Left kidney (tissue), 2 donors: ENCODE data around the gene PRMT7. TPM values are rescaled to one million over a fixed set of nuclear protein-coding genes. Genes with fewer than 3 reads are reported as not detected.
"Not testable (repeated sequence)": the region's sequence is repeated elsewhere in the genome, so short reads cannot be mapped to it uniquely, and the experiment has no call there.

ENCODE experiments used
- DNase-seq: peaks from one replicate; pipeline ENCODE4 v3.0.0-alpha.2; 2013
- polyA plus RNA-seq: library from polyadenylated mRNA; unstranded; fragments of 120-200 nt; gene quantifications from one replicate; pipeline ENCODE4 v1.2.1, GENCODE V29; 2013; ENCODE audit not compliant: insufficient read length

PRMT7 gene
- polyA plus RNA-seq, 1 donor, result 56.2 TPM

DNA sequence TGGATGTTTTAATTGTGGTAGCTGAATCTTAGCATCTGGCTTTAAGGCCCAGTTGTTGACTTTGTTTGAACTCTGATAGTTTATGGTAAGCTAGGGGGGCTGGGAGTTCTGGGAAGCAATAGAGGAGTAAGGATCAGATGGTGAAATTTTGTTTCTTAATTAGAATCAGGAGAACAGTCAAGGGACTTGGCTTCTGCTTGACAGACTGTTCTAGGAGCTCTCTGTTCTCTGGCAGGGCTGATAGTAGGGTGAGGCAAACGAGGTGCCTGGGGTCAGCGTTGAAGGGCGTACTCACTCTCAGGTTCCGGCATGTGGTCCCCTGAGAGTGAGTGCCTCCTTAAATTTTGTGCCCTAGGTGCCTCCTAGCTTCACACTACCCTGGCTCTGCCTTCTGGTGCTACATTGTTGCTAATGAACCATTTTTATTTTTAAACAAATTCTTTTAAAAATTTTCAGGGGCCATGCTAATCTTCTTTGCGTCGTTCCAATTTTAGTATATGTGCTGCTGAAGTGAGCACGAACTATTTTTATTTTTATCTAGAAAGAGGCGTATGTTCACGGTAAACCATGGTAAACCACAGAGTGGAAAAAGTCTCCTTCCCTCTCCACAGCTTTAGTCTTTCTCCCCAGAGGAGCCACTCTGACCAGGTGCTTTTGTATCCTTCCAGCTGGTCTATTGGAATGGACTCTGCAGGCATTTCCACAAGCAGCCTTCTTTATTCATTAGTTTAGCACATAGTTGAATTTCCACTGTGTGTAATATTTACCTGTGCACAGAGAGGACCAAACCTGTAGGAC, 26.8 kb upstream of the PRMT7 start:
- DNase-seq, result no peak

DNA sequence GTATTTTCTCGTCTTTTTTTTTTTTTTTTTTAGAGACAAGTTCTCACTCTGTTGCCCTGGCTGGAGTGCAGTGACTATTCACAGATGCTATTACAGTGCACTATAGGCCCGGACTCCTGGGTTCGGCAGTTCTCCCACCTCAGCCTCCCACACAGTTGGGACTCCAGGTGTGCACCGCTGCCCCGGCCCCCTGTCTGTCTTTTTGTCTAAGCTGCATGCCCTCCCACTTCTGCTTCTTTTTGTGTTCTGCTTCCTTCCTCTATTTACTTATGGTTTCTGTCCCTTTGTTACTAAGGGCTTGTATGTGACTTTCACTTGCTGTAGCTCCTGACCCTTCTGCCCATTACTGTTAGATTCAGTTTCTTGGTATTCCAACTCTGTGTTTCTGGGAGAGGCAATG, 26.0 kb upstream of the PRMT7 start:
- no peak for DNase-seq

DNA sequence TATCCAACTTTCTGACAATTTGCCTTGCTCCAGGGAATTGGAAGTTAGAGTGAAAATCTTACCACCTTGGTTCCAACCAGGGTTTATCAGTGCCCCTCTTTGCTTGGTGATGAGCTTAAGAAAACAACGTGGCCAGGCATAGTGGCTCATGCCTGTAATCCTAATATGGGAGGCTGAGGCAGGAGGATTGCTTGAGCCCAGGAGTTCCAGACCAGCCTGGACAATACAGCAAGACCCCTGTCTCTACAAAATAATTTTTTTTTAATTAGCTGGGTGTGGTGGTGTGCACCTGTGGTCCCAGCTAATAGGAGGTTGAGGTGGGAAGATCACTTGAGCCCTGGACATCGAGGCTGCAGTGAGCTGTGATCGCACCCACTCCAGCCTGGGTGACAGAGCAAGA, 25.1 kb upstream of the PRMT7 start:
- DNase-seq, result no peak

DNA sequence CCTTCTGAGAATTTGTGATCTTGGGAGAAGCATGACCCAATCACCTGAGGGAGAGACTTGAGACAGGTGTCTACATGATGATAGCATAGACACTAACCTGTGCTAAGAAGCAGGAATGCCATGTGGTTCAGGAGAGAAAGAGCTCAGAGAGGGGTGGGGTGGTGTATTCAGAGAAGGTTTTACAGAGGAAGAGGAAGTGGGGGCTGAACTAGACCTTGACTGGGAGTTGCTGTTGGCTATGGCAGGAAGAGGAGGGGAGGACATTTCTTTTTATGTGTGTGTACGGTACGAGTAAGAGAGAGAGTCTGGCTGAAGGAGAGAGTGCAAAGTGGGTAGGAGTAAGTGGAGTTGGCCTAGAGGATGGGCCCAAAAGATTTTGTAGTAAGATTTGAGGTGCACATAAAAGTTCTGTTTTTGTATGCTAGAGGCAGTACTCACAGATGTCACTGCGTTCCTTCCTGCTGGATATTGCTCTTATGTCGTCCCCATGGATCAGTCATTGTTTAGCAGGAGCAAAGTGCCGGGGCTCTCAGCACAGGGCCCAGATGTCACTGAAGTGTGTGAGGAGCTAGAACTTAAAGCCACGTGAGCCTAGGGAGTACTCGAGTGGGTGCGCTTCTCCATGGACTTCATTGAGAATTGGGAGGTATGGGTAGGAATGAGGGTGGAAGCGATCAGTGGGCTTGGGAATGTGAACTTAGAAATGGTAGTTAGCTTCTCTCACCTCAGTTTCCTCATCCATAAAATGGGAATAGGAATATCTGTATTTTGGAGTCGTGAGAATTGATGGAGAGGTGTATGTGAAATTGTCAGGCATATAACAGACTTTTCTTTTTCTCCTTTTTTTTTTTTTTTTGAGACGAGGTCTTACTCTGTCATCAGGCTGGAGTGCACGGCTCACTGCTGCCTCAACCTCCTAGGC, 24.4 kb upstream of the PRMT7 start:
- DNase-seq, result no peak

DNA sequence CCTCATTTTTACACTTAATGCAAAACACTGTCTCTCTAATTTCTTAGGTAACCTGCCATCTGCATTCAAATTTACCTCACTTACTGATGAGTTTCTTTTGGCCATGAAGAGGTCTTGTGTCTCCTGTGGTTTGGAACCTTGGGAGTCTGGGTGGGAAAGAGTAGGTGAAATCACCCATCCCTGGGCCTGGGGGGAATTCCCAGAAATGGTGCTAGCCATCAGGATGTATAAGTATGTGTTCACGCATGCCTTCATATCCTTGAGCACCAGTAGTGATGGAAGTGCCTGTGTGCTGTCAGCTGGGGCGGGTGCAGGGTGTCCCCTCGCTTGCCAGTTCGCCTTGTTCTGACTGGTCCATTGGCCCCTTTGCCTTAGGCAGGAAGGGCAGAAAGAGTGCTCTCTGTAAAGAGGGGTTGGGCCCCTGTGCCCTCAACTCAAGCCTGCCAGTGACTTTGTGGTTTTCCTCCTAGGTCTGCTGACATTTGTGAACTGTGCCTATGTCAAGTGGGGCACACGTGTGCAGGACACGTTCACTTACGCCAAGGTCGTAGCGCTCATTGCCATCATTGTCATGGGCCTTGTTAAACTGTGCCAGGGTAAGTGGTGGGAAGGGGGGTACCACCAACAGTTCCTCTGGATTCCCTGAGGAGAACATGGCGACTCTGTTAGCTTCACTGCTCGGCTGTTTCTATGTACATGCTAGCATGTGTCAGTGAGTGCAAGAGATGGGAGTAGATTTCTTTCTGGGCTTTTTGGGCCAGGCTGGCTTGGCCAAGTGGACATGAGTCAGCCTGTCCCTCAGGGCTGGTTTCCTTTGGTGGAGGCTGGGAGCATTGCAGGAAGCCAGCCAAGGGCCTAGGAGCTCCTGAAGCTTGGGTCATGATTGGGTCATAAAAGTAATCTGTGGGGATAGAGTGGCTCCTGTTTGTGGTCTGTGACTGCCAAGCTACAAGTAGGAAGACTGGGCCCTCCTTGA, 23.3 kb upstream of the PRMT7 start:
- DNase-seq, result no peak

DNA sequence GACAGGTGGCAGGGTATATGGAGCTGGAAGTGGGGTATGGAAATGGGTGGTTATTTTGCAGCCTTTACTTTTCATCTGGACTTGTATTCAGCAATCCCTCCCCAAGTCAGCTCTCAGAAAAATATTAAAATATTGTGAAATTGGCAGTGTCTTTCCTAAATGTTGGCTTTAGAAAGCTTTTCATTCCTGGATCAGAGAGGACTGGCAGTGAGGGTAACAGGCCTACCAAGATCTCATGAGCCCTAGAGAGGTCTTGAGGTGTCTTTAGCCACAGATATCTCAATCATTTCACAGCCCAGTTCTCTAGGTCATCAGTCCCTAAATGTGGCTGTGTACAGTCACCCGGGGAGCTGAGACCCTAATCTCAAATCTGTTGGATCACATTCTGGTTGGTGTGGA, 22.6 kb upstream of the PRMT7 start:
- no peak for DNase-seq

DNA sequence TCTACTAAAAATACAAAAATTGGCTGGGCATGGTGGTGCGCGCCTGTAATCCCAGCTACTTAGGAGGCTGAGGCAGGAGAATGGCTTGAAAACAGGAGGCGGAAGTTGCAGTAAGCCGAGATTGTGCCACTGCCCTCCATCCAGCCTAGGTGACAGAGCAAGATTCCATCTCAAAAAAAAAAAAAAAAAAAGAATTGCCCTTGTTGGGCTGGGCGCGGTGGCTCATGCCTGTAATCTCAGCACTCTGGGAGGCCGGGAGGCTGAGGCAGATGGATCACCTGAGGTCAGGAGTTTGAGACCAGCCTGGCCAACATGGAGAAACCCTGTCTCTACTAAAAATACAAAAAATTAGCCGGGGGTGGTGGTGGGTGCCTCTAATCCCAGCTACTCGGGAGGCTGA, 22.0 kb upstream of the PRMT7 start:
- DNase-seq, result not testable (repeated sequence)

DNA sequence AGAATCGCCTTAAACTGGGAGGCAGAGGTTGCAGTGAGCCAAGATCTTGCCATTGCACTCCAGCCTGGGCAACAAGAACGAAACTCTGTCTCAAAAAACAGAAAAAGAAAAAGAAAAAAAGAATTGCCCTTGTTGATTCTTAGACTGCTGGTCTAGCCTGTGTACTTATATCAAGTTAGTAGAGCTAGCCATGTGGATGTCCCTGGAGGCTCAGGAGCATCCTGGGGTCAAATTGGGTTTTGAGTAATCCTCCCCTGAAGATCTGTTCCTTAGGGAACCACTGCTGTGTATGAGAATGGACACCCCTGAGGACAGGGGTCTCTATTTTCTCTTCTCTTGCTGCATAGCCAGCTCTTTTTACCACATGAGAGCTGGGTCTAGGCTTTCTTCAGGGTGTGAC, 21.6 kb upstream of the PRMT7 start:
- DNase-seq, result no peak

DNA sequence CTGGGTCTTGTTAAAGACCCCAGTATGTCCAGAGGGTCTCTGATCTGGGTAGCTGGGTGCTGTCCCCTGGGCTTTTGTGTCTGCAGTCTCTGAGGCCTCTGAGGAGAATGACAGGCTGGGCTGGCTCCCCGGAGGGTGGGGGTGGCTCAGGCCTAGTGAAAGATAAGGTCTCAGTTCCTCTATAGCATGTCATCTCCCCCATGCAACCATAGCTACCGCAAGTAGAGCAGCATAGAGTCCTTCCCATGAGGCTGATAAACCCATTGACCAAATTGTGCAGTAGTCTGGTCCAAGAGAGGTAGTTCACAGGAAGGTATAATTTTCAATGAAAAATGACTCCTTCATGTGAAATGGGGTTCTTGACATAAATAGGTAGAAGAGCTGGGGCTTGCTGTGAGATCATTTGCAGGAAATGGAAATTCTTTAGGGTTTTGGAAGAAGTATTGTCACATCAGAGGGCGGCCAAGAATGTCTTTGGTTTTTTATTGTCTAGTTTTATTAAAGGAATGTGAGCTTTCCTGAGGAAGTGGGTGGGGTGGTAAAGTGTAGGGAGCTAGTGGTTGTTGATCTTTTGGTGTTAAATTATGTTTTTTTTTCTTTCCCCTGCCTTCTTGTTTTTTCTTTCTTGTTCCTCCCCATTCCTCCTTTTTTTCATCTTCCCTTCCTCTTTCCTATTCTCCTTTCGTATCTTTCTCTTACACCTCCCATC, 21.0 kb upstream of the PRMT7 start:
- no peak for DNase-seq

DNA sequence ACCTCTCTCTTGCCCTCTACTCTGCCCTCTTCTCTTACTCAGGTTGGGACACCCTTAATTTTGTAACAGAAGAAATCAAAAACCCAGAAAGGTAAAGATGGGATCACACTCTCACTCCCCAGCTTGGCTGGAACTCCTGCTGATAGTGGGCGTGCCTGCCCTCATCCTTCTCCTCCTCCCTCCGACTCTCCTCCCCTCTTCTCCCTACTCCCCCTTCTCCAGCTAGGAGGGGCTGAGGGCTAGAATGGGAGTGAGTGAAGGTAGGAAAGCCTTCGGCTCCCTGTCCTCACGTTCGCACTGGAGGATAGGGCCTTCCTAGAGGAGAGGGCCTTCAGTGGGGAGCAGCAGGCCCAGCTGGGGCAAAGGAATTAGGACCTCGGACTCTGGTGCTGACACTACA, 20.4 kb upstream of the PRMT7 start:
- DNase-seq, result no peak

DNA sequence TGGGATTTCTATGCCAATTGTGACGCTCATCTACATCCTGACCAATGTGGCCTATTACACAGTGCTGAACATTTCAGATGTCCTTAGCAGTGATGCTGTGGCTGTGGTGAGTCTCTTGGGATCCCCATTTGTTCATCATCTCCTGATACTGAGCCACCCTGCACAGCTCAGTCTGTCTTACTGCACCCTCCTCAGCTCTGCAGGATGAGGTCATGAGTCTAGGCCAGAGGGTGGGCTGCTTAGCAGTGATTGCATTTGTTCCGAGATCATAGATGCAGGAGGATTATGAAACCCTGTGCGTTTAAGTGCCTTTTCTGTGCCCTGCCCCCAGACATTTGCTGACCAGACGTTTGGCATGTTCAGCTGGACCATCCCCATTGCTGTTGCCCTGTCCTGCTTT, 19.6 kb upstream of the PRMT7 start:
- DNase-seq, result no peak

DNA sequence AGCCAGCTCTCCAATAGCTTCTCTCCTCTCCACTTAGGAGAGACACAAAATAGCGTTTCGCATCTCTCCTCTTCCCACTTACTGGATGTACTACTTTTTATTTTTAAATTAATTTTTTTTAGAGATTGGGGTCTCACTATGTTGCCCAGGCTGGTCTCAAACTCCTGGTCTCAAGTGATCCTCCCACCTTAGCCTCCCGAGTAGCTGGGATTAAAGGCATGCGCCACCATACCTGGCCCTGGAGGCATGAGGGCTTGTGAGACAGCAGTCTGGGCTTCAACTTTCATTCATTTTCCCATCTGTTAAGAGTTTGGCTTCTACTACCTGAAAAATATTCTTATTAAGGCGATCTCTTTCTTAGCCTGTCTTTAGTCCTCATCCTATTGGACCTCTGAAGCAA, 18.4 kb upstream of the PRMT7 start:
- DNase-seq, result no peak

DNA sequence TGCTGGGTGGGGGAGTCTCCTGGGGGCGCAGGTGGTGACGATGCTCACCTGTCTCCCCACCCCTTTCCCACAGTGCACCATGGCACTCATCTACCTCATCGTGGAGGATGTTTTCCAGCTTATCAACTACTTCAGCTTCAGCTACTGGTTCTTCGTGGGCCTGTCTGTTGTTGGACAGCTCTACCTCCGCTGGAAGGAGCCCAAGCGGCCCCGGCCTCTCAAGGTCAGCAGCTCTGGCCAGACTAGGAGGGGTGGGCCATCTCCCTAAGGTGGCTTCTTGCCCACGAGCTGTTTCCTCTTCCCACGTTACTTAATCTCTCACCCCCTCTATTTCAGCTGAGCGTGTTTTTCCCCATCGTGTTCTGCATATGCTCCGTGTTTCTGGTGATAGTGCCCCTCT, 14.5 kb upstream of the PRMT7 start:
- no peak for DNase-seq

DNA sequence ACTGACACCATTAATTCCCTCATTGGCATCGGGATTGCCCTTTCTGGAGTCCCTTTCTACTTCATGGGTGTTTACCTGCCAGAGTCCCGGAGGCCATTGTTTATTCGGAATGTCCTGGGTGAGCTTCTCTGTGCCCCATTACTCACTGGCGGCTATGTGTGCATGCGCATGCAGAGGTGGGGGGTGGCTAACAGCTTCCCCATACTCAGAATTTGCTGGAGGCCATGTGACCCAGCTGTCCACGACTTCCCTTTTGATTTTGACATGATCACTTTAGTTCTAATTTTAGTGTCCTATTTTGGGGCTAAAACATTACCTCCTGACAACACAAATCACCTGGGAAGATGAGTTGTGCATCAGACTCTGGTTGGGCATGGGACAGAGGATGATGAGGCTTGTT, 14.1 kb upstream of the PRMT7 start:
- no peak for DNase-seq

DNA sequence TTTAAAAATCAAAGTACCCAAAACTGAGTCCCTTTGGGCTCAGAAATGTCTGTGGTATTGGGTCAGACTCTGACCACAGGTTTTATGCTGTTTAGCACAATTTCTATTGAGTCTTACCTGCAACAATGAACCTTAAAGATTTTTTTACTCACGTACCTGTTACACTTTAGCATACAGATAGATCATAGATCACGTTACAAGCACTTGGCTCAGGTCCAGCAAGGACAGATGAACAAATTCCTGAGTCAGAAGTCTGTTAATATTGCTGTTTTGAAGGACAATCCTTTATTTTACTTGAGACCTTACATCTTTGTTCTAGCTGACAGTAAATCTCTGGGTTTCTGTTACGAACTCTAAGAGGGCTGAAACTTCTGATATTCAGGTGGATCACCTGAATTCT, 12.9 kb upstream of the PRMT7 start:
- no peak for DNase-seq

DNA sequence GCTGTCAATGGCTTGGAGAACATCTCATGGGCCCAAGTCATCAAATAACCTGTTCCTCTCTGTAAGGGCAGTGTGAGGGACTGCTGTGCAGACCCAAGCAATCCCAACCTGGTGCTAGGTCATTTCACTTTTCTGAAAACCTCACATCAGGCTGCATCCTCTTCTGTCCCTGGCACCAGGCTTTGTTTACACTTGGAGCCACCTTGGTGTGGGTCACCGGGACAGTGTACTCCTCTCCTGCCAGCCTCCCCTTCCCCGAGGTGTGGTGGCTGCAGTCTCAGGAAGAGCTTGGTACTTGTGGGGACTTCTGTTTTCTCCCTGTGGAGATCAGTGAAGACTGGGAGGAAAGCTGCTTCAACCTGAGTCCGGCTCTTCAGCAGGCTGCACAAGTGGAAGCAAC, 12.5 kb upstream of the PRMT7 start:
- no peak for DNase-seq

DNA sequence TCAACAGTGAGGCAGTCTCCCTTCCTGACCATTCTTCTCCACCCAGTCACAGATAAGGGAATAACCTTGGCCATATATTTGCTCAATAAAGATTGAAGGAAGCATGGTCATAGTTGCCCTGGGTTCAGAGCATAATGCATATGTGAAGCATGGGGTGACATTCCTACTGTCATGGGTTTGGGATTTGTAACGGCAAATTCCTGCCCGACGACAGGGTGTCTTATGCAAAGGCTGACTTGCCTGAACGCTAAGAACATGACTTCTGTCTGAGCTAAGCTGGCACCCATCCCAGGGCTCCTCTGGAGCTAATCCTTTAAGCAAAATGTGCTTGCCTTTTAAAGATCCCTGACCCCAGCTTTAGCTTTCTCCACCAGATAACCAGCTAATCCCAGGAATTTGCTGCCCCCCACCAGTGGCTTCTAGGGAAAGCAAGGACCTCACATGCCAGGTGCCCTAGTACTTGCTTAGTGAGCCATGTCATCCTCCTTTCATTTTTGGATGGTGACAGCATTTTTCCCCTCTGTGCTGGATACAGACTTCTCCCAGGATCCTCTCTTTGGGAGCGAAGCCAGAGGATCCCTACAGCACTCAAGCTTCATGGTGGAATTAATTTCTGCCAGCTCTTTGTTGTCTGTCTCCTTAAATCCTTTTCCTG, 11.8 kb upstream of the PRMT7 start:
- DNase-seq, result no peak

DNA sequence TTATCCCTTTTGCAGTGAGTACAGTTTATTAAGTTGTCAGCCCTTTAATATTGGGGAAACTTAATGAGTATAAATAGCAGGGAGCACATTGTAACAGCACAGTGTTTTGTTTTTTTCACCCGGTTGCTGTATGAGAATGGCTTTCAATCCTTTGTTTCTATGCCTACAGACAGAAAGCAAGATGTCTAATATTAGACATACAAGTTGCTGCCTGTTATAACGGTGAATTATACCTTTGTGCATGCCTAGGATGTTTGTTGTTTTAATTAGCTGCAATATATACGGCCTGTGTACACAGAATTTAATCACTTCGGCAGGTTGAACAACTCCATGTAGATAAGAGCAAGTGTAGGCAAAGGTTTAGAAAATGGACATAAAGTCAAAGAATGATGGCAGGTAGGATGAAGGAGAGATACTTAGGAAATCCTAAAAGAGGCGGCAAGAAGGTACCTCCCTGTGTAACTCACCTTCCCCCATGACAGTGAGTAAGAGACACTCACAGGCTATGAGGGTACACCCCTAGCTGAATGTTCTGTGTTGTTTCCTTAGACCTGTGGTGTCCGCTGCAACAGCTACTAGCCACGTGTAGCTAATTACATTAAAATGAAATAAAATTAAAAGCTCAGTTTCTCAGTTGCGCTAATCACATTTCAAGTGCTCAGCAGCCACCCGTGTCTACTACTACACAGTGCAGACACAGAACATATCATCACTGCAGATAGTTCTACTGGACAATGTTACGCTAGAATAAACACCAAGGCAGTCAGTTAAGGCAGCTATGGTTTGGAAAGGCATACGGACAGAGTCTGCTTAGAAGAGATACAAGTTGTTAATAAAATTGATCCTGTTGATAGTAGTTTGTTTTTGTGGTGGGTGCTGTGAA, 11.0 kb upstream of the PRMT7 start:
- no peak for DNase-seq

DNA sequence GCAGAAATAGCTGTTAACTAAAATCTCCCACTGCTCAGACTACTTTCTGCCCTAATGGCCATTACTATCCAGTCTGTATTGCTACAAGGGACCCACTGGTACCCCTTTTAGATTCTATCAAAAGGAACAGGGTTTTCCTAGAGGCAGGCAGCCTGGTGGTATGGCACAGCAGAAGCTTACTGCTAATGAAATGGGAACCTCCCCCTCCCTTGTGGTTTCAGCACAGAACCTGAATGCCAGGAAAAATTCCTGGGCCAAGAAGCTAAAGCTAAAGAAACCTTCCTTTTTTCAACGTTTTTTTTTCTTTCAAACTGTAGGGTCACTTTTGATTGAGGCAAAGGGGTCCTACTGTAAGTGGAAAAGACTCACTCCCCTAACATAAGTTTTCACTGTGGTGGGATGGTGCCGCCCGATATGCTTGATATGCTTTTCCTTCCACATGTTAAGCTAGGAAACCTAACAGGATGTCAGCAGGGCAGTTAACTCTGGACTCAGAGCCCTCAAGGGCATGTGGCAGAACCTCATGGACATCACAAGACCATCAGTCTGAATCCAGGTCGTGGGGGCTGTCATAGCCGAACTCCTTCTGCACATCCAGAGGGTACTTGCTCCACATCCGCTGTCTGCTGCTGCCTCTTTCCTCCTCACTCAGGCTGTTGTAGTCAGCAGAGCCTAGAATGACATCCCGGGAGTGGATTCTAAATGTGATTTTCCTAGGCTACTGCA, 9.9 kb upstream of the PRMT7 start:
- DNase-seq, result no peak
